Pancreas (tissue), 10 donors: ENCODE results near the gene CILP2. TPM values are rescaled to one million over a fixed set of nuclear protein-coding genes. Genes with fewer than 3 reads are reported as not detected.

Experiments used
- ATAC-seq, 4 donors: fragments of 200-7000 bp; cut with Tn5 transposase; one replicate each; pipeline versions ENCODE4 v1.8.0 to v1.9.1; 2020; ENCODE audit warnings: mild to moderate bottlenecking in 4 of 4, moderate library complexity in 4 of 4
- DNase-seq, 6 donors: peaks; one replicate each; pipeline ENCODE4 v3.0.0-alpha.2; 2020
- FAIRE-seq: peaks from 2 replicates; lab custom pipeline; 2012; peaks lifted over from hg19 to GRCh38; lab: Jason Lieb, UNC
- H3K27ac ChIP-seq, 4 donors: fragments of 200-600 bp; sonication (generic); 1 replicate in 3 of 4; 2 replicates in 1 of 4; pipeline versions ENCODE4 v1.5.0 to v1.8.0; 2020
- H3K27me3 ChIP-seq, 4 donors: fragments of 200-600 bp; one replicate each; pipeline ENCODE4 v1.8.0; 2021
- H3K36me3 ChIP-seq, 3 donors: fragments of 200-600 bp; sonication (generic) in 1 of 3; one replicate each; pipeline versions ENCODE4 v1.5.0 to v1.8.0; 2020 to 2021
- H3K4me1 ChIP-seq, 3 donors: fragments of 200-600 bp; one replicate each; pipeline ENCODE4 v1.8.0; 2021
- H3K4me3 ChIP-seq, 4 donors: fragments of 200-600 bp; sonication (generic) in 2 of 4; one replicate each; pipeline versions ENCODE4 v1.5.0 to v1.8.0; 2020 to 2021
- H3K9me3 ChIP-seq, 4 donors: fragments of 200-600 bp; one replicate each; pipeline ENCODE4 v1.8.0; 2021
- CTCF ChIP-seq, 4 donors: fragments of 200-600 bp; sonication (generic) in 3 of 4; IDR thresholded peaks; one replicate each; pipeline versions ENCODE4 v1.5.0 to v1.8.0; 2021; ENCODE audit warnings: antibody characterized with exemption in 4 of 4
- WGBS, 2 donors: extraction: QIAGEN DNeasy Blood & Tissue Kit; methylation state at CpG; one replicate each; pipeline ENCODE4 v1.1.7; 2013; 5-methylcytosine and 5-hydroxymethylcytosine counted together
- intact Hi-C, 3 donors: fragments of 100-400 bp; cut with DNase I; formaldehyde crosslinking; loops; one replicate each; pipeline versions ENCODE4 v1.11.1 to v1.14.2; 2022
- polyA plus RNA-seq, 2 donors: library from polyadenylated mRNA; stranded (reverse); fragments of 200-250 nt; gene quantifications; one replicate each; pipeline ENCODE4 v1.2.3, GENCODE V29; 2013
- total RNA-seq, 6 donors: library from RNA; stranded (reverse); fragmentation: NEBNext Ultra II Directional in 4 of 6; extraction: Animal tissue kit (Norgen Biotek cat#: 25700) in 4 of 6; gene quantifications; one replicate each; pipeline versions ENCODE4 v1.2.1 to v1.2.4, GENCODE V29; 2021 to 2023
- donor health status: healthy with polysubstance abuse.
- donor health status: DM: no; HTN: no; CAD: no; lungs with moderate emphysema.
- donor health status: DM: no; HTN: no; CAD: no.
- donor health status: control.
- donor health status: control.
- donor health status: Bipolar disorder and iron deficiency.
- donor health status: DM: yes; HTN: yes; CAD: no.
- donor health status: DM: no; HTN: no; CAD: no.
- donor health status: DM: no; HTN: no; CAD: no.
- donor health status: DM: yes; HTN: yes; CAD: no.

CILP2 gene
- total RNA-seq (1 to 10 TPM in 1 of 6 donors, under 1 TPM in 1, not detected in 4; 0.12 to 1.4 TPM), polyA plus RNA-seq (not detected)

GRCh38 chr19:19538061-19538784 lies at the start of gene CILP2:
TSS of gene CILP2 (plus strand) at chr19:19538265. CDS start at chr19:19538350, 85 bp downstream.
- Histone ChIP-seq H3K27me3 (peaks cover 0 to 14% (median 0%) of the 10 kb centered on the region in 4 donors), H3K9me3 (no peaks in the 10 kb centered on the region), H3K4me3 (peak within 1 kb of the TSS in 2 of 4 donors; percentile 2 to 34), H3K4me1 (peaks cover 0 to 15% (median 0%) of the 10 kb centered on the region in 3 donors), H3K36me3 (no peaks in the 10 kb centered on the region), H3K27ac (no peak within 1 kb of the TSS)
- DNase-seq (peak in 4 of 6 donors; percentile 43 to 77 (median 68)), ATAC-seq (peak in 3 of 4 donors; percentile 44 to 50 (median 49)), FAIRE-seq (no peak)
- no peak for TF ChIP-seq CTCF (IDR thresholded peaks at IDR 0.05)
- intact Hi-C loops = loop anchor here in 1 of 3 donors (10.0 kb wide), 1 partner anchor 417 kb away; no protein-coding TSS in a partner anchor
- 4 to 5% methylated on average over 40 to 56 of the region's 56 CpGs for WGBS, 2 donors

GRCh38 chr19:19488875-19489690 lies 49.0 kb upstream of the CILP2 start:
- intact Hi-C loops = loop anchor here in 2 of 3 donors (5.0 to 10.0 kb wide), 2 partner anchors 114 to 117 kb away; no protein-coding TSS in a partner anchor
- Histone ChIP-seq H3K27ac (peak overlapping the region; percentile 59 to 73 (median 68)), H3K9me3 (no peaks in the 10 kb centered on the region), H3K4me1 (peaks cover 20 to 34% (median 31%) of the 10 kb centered on the region in 3 donors), H3K27me3 (no peaks in the 10 kb centered on the region), H3K4me3 (no peak overlapping the region), H3K36me3 (peaks cover 0 to 4% (median 2%) of the 10 kb centered on the region in 3 donors)
- ATAC-seq = peak; percentile 39 to 76 (median 70)
- peak in 5 of 6 donors; percentile 60 to 83 (median 73) for DNase-seq
- no peak for TF ChIP-seq CTCF (IDR thresholded peaks at IDR 0.05)
- WGBS, 2 donors = 37 to 42% methylated on average over 14 of the region's 14 CpGs
- FAIRE-seq = peak; percentile 9

- ATAC-seq = peak; percentile 17 to 35 (median 24)
- H3K4me3 ChIP-seq = no peak overlapping the region
Measured at GRCh38 chr19:19489804-19490204, 48.3 kb upstream of the CILP2 start.

More at GRCh38 chr19:19489804-19490204, 48.3 kb upstream of the CILP2 start:
- intact Hi-C loops = loop anchor here (5.0 to 10.0 kb wide), 3 partner anchors 115 to 133 kb away; no protein-coding TSS in a partner anchor
- Histone ChIP-seq H3K27ac (peak overlapping the region; percentile 59 to 73 (median 68)), H3K4me1 (peaks cover 20 to 34% (median 31%) of the 10 kb centered on the region in 3 donors), H3K36me3 (peaks cover 0 to 10% (median 9%) of the 10 kb centered on the region in 3 donors), H3K9me3 (no peaks in the 10 kb centered on the region), H3K27me3 (no peaks in the 10 kb centered on the region)
- peak in 2 of 6 donors; percentile 37 to 57 for DNase-seq
- WGBS, 2 donors = 32 to 39% methylated on average over 9 of the region's 9 CpGs
- FAIRE-seq = no peak
- TF ChIP-seq CTCF (IDR thresholded peaks at IDR 0.05) = no peak
